ENCODE measurements around the gene RRAGD. TPM values are rescaled to one million over a fixed set of nuclear protein-coding genes. Genes with fewer than 3 reads are reported as not detected.

RRAGD gene
- total RNA-seq, 1 experiment from 2014 or later = 27.8 TPM

DNA sequence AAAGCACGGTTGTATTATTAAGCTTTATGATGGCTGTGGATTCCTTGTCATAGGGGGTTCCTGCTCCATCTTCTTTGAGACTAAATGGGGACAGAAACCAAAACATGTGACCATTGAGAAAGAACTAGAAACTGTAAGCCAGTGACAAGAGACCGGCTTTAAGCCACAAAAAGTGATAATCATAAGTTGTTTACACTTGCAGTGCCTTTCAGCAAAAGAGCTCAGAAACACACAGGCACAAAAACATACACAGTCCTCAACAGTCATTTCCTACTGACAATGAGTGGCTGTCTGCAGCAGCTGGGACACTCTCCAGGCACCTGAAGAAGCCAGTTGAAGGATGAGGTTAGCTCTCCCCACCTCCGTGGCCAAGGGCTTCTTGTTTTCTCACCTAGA, 39.6 kb downstream of the RRAGD start:
- peak; percentile 49; the same call in 1 of the 2 replicates for ATAC-seq
- in situ Hi-C loops (cut with HindIII; ENCODE audit: low pct_unique_long_range_greater_than_20kb, low sequenced_read_pairs) (no loop called here), intact Hi-C loops (cut with micrococcal nuclease; ENCODE audit: unreplicated experiment) (no loop called here)
- POLR2A ChIA-PET = no interaction called here
- Histone ChIP-seq H3K27me3 (ENCODE audit: control insufficient read depth, insufficient read depth, low read length) (no peaks in the 10 kb centered on the region), H3K4me1 (ENCODE audit: control insufficient read depth, insufficient read depth, low read length) (no peaks in the 10 kb centered on the region), H3K27ac (ENCODE audit: low read length) (no peak overlapping the region), H3K9me3 (ENCODE audit: control insufficient read depth, insufficient read depth, low read depth, low read length) (no peaks in the 10 kb centered on the region), H3K36me3 (ENCODE audit: control insufficient read depth, insufficient read depth, low read length) (no peaks in the 10 kb centered on the region), H3K4me3 (ENCODE audit: low read depth in 2 of 2, low read length in 2 of 2) (no peak overlapping the region)
- TF ChIP-seq SIN3A (IDR thresholded peaks at IDR 0.05; ENCODE audit: borderline replicate concordance, insufficient read depth, low read depth, low read length) (no peak), CTCF (IDR thresholded peaks at IDR 0.05) (no peak), POLR2AphosphoS5 (IDR thresholded peaks at IDR 0.05; ENCODE audit: low read depth, low read length) (no peak), REST (IDR thresholded peaks at IDR 0.05; ENCODE audit: insufficient read depth in 1 of 2, low read depth in 2 of 2, low read length in 1 of 2) (no peak), TCF7L2 (IDR thresholded peaks at IDR 0.05; ENCODE audit: low read depth, low read length) (no peak)
- DNase-seq (ENCODE audit: low read depth, low spot score) = no peak
- CTCF ChIA-PET = interaction anchor here (0.5 to 1.6 kb wide), 11 partner anchors 13 to 1732 kb away, joined by 3 to 6 read pairs (median 3); no protein-coding TSS in a partner anchor
- no TSS peak for BruUV-seq (replicated peaks)

DNA sequence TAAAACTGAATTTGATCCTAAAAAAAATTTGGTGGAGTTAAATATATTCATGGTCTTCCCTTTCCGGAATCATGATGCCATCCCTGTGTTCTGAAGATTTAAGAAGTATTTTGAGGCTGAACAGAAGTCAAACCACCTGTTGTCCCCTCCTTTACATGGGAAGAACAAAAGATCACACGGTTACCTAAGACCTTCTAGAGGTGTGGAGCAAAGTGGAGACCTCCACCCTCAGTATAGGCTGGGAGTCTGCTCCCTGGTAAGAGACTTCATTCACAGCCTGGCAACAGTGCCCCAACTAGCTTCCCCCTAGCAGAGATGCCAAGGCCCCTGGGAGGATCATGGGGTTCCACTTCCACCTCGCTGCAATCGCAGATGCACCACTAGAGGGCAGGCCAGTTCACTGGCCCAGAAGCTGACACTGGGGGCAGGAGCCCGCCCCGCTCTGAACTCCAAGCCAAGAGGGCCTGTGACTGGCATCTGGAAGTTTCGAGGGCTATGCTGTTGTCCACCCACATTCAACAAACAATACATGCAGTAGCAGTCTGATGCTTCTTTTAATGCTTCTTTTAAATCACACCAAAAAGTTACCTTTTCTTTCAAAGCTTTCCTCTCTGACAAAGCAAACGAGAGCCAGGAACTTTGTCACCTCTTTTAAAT, 40.1 kb downstream of the RRAGD start:
- ATAC-seq (peak; percentile 98), DNase-seq (ENCODE audit: low read depth, low spot score) (no peak)
- ChIA-PET POLR2A (no interaction called here), CTCF (interaction anchor here (0.5 to 1.6 kb wide), 12 partner anchors 12 to 1731 kb away, joined by 3 to 6 read pairs (median 3); no protein-coding TSS in a partner anchor)
- H3K27ac ChIP-seq (ENCODE audit: low read length) = no peak overlapping the region
- intact Hi-C loops (cut with micrococcal nuclease; ENCODE audit: unreplicated experiment) = no loop called here
- no TSS peak for BruUV-seq (replicated peaks)
- no peak overlapping the region for H3K4me3 ChIP-seq (ENCODE audit: low read depth in 2 of 2, low read length in 2 of 2)
- no peaks in the 10 kb centered on the region for H3K9me3 ChIP-seq (ENCODE audit: control insufficient read depth, insufficient read depth, low read depth, low read length)
- no peaks in the 10 kb centered on the region for H3K27me3 ChIP-seq (ENCODE audit: control insufficient read depth, insufficient read depth, low read length)
- no peaks in the 10 kb centered on the region for H3K4me1 ChIP-seq (ENCODE audit: control insufficient read depth, insufficient read depth, low read length)
- in situ Hi-C loops (cut with HindIII; ENCODE audit: low pct_unique_long_range_greater_than_20kb, low sequenced_read_pairs) = no loop called here
- TF ChIP-seq CTCF (IDR thresholded peaks at IDR 0.05) = peak; percentile 98
- no peak for TF ChIP-seq POLR2AphosphoS5 (IDR thresholded peaks at IDR 0.05; ENCODE audit: low read depth, low read length)
- no peak for TF ChIP-seq REST (IDR thresholded peaks at IDR 0.05; ENCODE audit: insufficient read depth in 1 of 2, low read depth in 2 of 2, low read length in 1 of 2)
- H3K36me3 ChIP-seq (ENCODE audit: control insufficient read depth, insufficient read depth, low read length) = no peaks in the 10 kb centered on the region

Data from Panc1 (cell line).